Skeletal muscle satellite cell (primary cell): ENCODE results near the gene INPP5A.

Experiments used
- H3K27me3 ChIP-seq: 2 replicates; pipeline ENCODE4 v1.7.0; 2013; ENCODE audit warnings: low read length; ENCODE audit not compliant: control insufficient read depth, insufficient read depth
- H3K36me3 ChIP-seq: 2 replicates; pipeline ENCODE4 v1.7.0; 2013; ENCODE audit warnings: mild to moderate bottlenecking, control low read depth, low read length; ENCODE audit not compliant: insufficient read depth
- H3K4me1 ChIP-seq: 2 replicates; pipeline ENCODE4 v1.7.0; 2013; ENCODE audit warnings: low read length; ENCODE audit not compliant: control insufficient read depth, insufficient read depth
- H3K4me2 ChIP-seq: 2 replicates; pipeline ENCODE4 v1.7.0; 2013; ENCODE audit warnings: mild to moderate bottlenecking, low read length
- H3K4me3 ChIP-seq: 2 replicates; pipeline ENCODE4 v1.7.0; 2013; ENCODE audit warnings: low read length
- H3K9ac ChIP-seq: 2 replicates; pipeline ENCODE4 v1.7.0; 2013; ENCODE audit warnings: mild to moderate bottlenecking, low read depth, low read length, moderate library complexity
- H3K9me3 ChIP-seq: replicated peaks from 2 replicates; pipeline ENCODE4 v1.7.0; 2013; ENCODE audit warnings: mild to moderate bottlenecking, control low read depth, low read length

The INPP5A gene

GRCh38 chr10:132624847-132625471 is 87.4 kb downstream of the INPP5A start:
- Histone ChIP-seq H3K4me2 (no peak overlapping the region), H3K36me3 (no peaks in the 10 kb centered on the region), H3K4me3 (no peak overlapping the region), H3K4me1 (peaks cover 19% of the 10 kb centered on the region), H3K9me3 (no peaks in the 10 kb centered on the region), H3K27me3 (peaks cover 14% of the 10 kb centered on the region), H3K9ac (no peak overlapping the region)

DNA sequence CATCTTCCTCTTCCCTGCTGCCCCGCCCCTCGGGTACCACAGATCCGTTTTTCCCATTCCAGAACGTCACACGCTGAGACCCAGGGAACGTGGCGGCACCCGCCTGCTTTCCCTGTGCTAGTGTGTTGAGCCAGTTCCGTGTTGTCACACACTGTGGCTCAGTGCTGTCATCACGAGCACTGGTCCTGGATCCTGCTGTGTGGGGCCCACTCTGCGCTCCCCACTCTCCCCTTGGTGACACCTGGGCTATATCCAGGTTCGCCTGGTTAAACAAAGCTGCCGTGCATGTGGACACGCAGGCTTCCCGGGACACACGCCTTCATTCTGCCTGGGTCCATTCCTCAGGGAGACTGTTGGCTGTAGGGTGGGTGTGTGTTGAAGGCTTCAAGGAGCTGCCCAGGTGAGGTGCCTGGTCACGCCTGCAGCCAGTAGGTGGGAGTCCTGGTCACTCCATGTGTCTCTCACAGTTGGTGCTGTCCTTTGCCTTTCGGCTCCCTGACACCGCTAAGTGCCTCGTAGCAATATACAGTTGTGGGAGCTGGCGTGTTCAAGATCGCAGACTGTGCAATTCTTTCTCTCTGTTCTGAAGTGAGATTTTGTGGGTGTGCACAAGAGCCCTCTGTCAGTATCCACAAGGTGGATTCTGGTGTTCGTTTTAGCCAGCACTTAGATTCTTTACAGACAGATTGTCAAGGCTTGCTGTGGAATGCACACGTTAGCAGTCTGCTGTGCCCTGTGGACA is 88.6 kb downstream of the INPP5A start:
- Histone ChIP-seq H3K9me3 (no peaks in the 10 kb centered on the region), H3K36me3 (no peaks in the 10 kb centered on the region), H3K4me2 (no peak overlapping the region), H3K9ac (no peak overlapping the region), H3K4me3 (no peak overlapping the region), H3K27me3 (peaks cover 14% of the 10 kb centered on the region), H3K4me1 (peaks cover 21% of the 10 kb centered on the region)

- Histone ChIP-seq H3K36me3 (no peaks in the 10 kb centered on the region), H3K4me3 (no peak overlapping the region), H3K4me2 (peak overlapping the region; percentile 48), H3K4me1 (peaks cover 23% of the 10 kb centered on the region), H3K9me3 (no peaks in the 10 kb centered on the region), H3K9ac (no peak overlapping the region), H3K27me3 (peaks cover 14% of the 10 kb centered on the region)
Observed at GRCh38 chr10:132626761-132627665, 89.4 kb downstream of the INPP5A start.

- H3K4me1 ChIP-seq, result peaks cover 29% of the 10 kb centered on the region
- H3K4me3 ChIP-seq, result no peak overlapping the region
- peaks cover 14% of the 10 kb centered on the region for H3K27me3 ChIP-seq
- H3K4me2 ChIP-seq, result peak overlapping the region; percentile 48
- no peak overlapping the region for H3K9ac ChIP-seq
- no peaks in the 10 kb centered on the region for H3K36me3 ChIP-seq
- H3K9me3 ChIP-seq, result no peaks in the 10 kb centered on the region
Observed at GRCh38 chr10:132627666-132628531, 90.3 kb downstream of the INPP5A start.

- Histone ChIP-seq H3K9me3 (no peaks in the 10 kb centered on the region), H3K27me3 (peaks cover 14% of the 10 kb centered on the region), H3K9ac (no peak overlapping the region), H3K4me1 (peaks cover 36% of the 10 kb centered on the region), H3K4me3 (no peak overlapping the region), H3K4me2 (no peak overlapping the region), H3K36me3 (no peaks in the 10 kb centered on the region)
Observed at GRCh38 chr10:132628966-132629900, 91.6 kb downstream of the INPP5A start.

- Histone ChIP-seq H3K4me3 (no peak overlapping the region), H3K4me2 (no peak overlapping the region), H3K27me3 (peaks cover 14% of the 10 kb centered on the region), H3K36me3 (no peaks in the 10 kb centered on the region), H3K9me3 (no peaks in the 10 kb centered on the region), H3K4me1 (peaks cover 36% of the 10 kb centered on the region), H3K9ac (no peak overlapping the region)
Observed at GRCh38 chr10:132630156-132630555, 92.6 kb downstream of the INPP5A start.

DNA sequence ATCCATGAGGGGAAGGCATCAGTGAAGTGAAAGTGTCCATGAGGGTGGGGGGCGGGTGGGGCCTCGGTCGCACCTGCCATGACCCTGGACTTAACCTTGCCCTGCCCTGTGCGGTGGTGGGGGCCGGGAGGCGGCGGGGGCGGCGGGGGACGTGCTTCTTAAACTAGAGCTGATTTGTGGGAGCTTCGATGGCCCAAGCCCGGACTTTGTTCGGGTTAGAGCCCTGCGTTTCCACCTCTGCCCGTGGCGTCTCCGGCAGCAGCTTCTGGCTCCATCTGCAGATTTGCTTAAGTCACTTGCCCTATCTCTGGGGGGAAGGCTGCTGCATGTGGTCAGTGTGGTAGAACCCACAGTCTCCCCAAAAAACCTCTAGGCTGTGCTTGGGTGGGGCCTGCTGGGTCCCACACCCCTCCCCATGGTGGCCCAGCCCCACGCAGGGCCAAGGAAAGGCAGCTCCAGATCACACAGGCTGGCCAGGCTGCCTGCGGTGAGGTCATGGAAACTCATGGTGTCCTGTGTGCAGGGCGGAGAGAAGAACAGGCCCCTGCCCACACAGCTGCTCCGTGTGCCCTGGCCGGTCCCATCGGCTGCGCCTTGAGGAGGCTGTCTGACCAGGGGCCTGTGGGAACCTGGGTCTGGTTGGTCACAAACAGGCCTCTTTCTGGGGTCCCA is 93.2 kb downstream of the INPP5A start:
- H3K9me3 ChIP-seq, result no peaks in the 10 kb centered on the region
- peaks cover 14% of the 10 kb centered on the region for H3K27me3 ChIP-seq
- peaks cover 36% of the 10 kb centered on the region for H3K4me1 ChIP-seq
- H3K9ac ChIP-seq, result no peak overlapping the region
- H3K4me3 ChIP-seq, result no peak overlapping the region
- H3K4me2 ChIP-seq, result no peak overlapping the region
- H3K36me3 ChIP-seq, result no peaks in the 10 kb centered on the region

DNA sequence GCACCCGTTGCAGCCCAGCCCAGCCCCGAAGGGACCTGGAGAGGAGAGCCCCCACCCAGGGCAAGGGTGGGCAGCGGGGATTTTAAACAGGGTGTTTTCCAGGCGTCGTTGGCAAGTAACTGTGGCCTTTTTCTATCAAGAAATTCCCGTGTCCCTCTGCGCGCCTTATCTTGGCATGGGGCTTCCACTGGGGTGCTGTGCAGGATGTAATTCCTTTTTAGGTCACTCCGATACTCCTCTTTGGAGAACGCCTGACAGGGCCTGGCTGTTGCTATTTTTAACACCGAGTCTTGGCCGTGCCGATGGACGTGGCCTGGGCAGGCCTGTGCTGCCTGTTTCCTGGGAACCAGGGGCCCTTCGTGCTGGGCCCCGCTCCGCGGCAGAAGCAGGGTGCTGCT is 93.8 kb downstream of the INPP5A start:
- H3K9ac ChIP-seq, result peak overlapping the region; percentile 18
- peaks cover 36% of the 10 kb centered on the region for H3K4me1 ChIP-seq
- H3K27me3 ChIP-seq, result peaks cover 14% of the 10 kb centered on the region
- H3K9me3 ChIP-seq, result no peaks in the 10 kb centered on the region
- no peak overlapping the region for H3K4me3 ChIP-seq
- H3K4me2 ChIP-seq, result no peak overlapping the region
- H3K36me3 ChIP-seq, result no peaks in the 10 kb centered on the region

DNA sequence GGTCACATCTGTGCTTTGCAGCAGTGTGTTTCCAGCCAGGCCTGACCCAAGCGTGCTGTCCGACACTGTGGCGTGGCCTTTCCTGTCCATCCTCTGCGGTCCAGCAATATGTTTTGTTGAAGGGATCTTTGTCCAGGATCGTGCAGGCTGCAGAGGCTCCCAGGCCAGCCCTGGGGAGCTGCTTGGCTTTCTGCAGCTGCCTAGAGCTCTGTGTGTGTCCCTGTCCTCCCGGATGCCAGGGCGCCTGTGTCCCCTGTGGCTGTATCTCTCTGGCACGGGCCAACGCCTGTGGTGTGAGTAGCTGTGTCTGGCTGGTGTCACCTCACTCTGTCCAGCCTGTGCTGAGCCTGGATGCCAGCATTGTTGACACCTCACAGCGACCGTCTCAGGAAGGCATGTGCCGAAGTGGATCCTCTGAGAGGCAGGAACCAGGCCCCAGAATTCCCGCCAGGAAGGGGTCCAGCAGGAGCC is 94.5 kb downstream of the INPP5A start:
- H3K4me3 ChIP-seq, result no peak overlapping the region
- H3K9ac ChIP-seq, result no peak overlapping the region
- no peaks in the 10 kb centered on the region for H3K9me3 ChIP-seq
- H3K27me3 ChIP-seq, result peaks cover 7% of the 10 kb centered on the region
- H3K36me3 ChIP-seq, result no peaks in the 10 kb centered on the region
- no peak overlapping the region for H3K4me2 ChIP-seq
- peaks cover 36% of the 10 kb centered on the region for H3K4me1 ChIP-seq
